GM12892 (cell line): Measurements from ENCODE around the gene RFX1.

ENCODE experiments used
- POLR2AphosphoS5 ChIP-seq: IDR thresholded peaks from 2 replicates; pipeline ENCODE4 v1.6.1; 2011; ENCODE audit warnings: low read depth, low read length, control low read depth
- TAF1 ChIP-seq: IDR thresholded peaks from 2 replicates; pipeline ENCODE4 v1.6.1; 2011; ENCODE audit warnings: low read depth, mild to moderate bottlenecking, control low read depth, low read length, borderline replicate concordance

- no peak for TF ChIP-seq TAF1
- no peak for TF ChIP-seq POLR2AphosphoS5
These were observed 87.3 kb downstream of the RFX1 start for GRCh38 chr19:13918726-13919411.
